HepG2 (cell line): ENCODE measurements around the gene REST. TPM values are rescaled to one million over a fixed set of nuclear protein-coding genes. Genes with fewer than 3 reads are reported as not detected.
A peak's percentile ranks its signal among the peaks of the same experiment; 100 is the strongest.

Experiments
- AFF4 ChIP-seq: sonication (generic); formaldehyde crosslinking; IDR thresholded peaks from 2 replicates; pipeline ENCODE4 v1.4.0; 2020; ENCODE audit warnings: missing genetic modification reagents
- CREB3 ChIP-seq: sonication (generic); formaldehyde crosslinking; IDR thresholded peaks from 2 replicates; pipeline ENCODE4 v1.5.0; 2020; ENCODE audit warnings: missing genetic modification reagents
- DMAP1 ChIP-seq: IDR thresholded peaks from 2 replicates; pipeline ENCODE4 v1.6.1; 2016
- ELF1 ChIP-seq: sonication (generic); formaldehyde crosslinking; IDR thresholded peaks from 2 replicates; pipeline ENCODE4 v1.4.0; 2020; ENCODE audit warnings: missing genetic modification reagents
- GLMP ChIP-seq: sonication (generic); formaldehyde crosslinking; IDR thresholded peaks from 2 replicates; pipeline ENCODE4 v1.9.0; 2021; ENCODE audit warnings: missing genetic modification reagents, mild to moderate bottlenecking, borderline replicate concordance
- HMGXB4 ChIP-seq, 2 experiments: sonication (generic) in 1 of 2; formaldehyde crosslinking in 1 of 2; IDR thresholded peaks; 2 replicates each; pipeline versions ENCODE4 v1.4.0 to v1.6.1; 2018 to 2020; ENCODE audit warnings: missing genetic modification reagents in 2 of 2, borderline replicate concordance in 1 of 2, low read depth in 1 of 2, mild to moderate bottlenecking in 1 of 2, missing biosample characterization in 1 of 2
- IKZF5 ChIP-seq: IDR thresholded peaks from 2 replicates; pipeline ENCODE4 v1.6.1; 2018; ENCODE audit warnings: missing genetic modification reagents, mild to moderate bottlenecking, missing compliant biosample characterization
- KAT8 ChIP-seq: IDR thresholded peaks from 2 replicates; pipeline ENCODE4 v1.6.1; 2016; ENCODE audit warnings: missing genetic modification reagents, missing compliant biosample characterization
- NR2F6 ChIP-seq, 2 experiments: IDR thresholded peaks; 2 replicates each; pipeline ENCODE4 v1.6.1; 2016; ENCODE audit warnings: antibody characterized with exemption in 1 of 2, mild to moderate bottlenecking in 1 of 2
- PHF21A ChIP-seq: sonication (generic); formaldehyde crosslinking; IDR thresholded peaks from 2 replicates; pipeline ENCODE4 v1.5.0; 2020; ENCODE audit warnings: mild to moderate bottlenecking, missing genetic modification reagents
- RAD51 ChIP-seq: fragments of 450-650 bp; IDR thresholded peaks from 2 replicates; pipeline ENCODE4 v1.6.1; 2016; ENCODE audit warnings: borderline replicate concordance
- REPIN1 ChIP-seq: sonication (generic); formaldehyde crosslinking; IDR thresholded peaks from 2 replicates; pipeline ENCODE4 v1.8.0; 2022; ENCODE audit warnings: missing genetic modification reagents, low read depth, mild to moderate bottlenecking, borderline replicate concordance
- SAP130 ChIP-seq: IDR thresholded peaks from 2 replicates; pipeline ENCODE4 v1.6.1; 2016; ENCODE audit warnings: low read depth
- SMAD9 ChIP-seq: sonication (generic); formaldehyde crosslinking; IDR thresholded peaks from 2 replicates; pipeline ENCODE4 v1.5.1; 2020; ENCODE audit warnings: mild to moderate bottlenecking, missing genetic modification reagents
- TAF1 ChIP-seq: sonication (generic); formaldehyde crosslinking; IDR thresholded peaks from 2 replicates; pipeline ENCODE4 v1.4.0; 2020; ENCODE audit warnings: missing genetic modification reagents
- TBX2 ChIP-seq: sonication (generic); formaldehyde crosslinking; IDR thresholded peaks from 2 replicates; pipeline ENCODE4 v1.5.0; 2020; ENCODE audit warnings: missing genetic modification reagents, mild to moderate bottlenecking, borderline replicate concordance
- ZNF567 ChIP-seq: sonication (generic); formaldehyde crosslinking; IDR thresholded peaks from 2 replicates; pipeline ENCODE4 v1.8.1; 2023; ENCODE audit warnings: mild to moderate bottlenecking, missing genetic modification reagents, borderline replicate concordance
- ZNF605 ChIP-seq: sonication (generic); formaldehyde crosslinking; IDR thresholded peaks from 2 replicates; pipeline ENCODE4 v1.8.0; 2022; ENCODE audit warnings: mild to moderate bottlenecking, missing genetic modification reagents
- ZNF747 ChIP-seq: sonication (generic); formaldehyde crosslinking; IDR thresholded peaks from 2 replicates; pipeline ENCODE4 v1.8.1; 2023; ENCODE audit warnings: missing genetic modification reagents, mild to moderate bottlenecking, borderline replicate concordance
- ZNF883 ChIP-seq: sonication (generic); formaldehyde crosslinking; IDR thresholded peaks from 2 replicates; pipeline ENCODE4 v1.5.1; 2020; ENCODE audit warnings: mild to moderate bottlenecking, missing genetic modification reagents; ENCODE audit errors: not compliant biosample characterization
- polyA plus RNA-seq, 8 experiments: library from polyadenylated mRNA; depleted of rRNA in 3 of 8; stranded (reverse) in 7 of 8; unstranded in 1 of 8; fragments of >200 nt; fragmentation: Illumina TruSeq in 4 of 8; extraction: Trizol in 4 of 8; gene quantifications; 2 replicates each; pipeline versions ENCODE4 v1.2.1 to v1.2.3, GENCODE V29; 2011 to 2016; ENCODE audit warnings: low read depth in 4 of 8, missing spikeins in 1 of 8, mixed read lengths in 1 of 8; ENCODE audit not compliant: insufficient read depth in 1 of 8
- total RNA-seq, 5 experiments: library from RNA; depleted of rRNA; stranded (reverse); fragments of >200 nt; fragmentation: Illumina TruSeq; extraction: Trizol; gene quantifications; 2 replicates each; pipeline ENCODE4 v1.2.3, GENCODE V29; 2016; ENCODE audit warnings: low read depth in 1 of 5

Gene REST
- total and polyA plus RNA-seq, 2 of the 13 experiments (the other 11 are each of a cell fraction or from before 2014, with no cell fraction given): 12.7 to 22.4 TPM

GRCh38 chr4:56977321-56978012, 69.8 kb downstream of the REST start, which contains the start of gene NOA1 (continued):
- TF ChIP-seq GLMP (CRISPR knock-in tag): no peak
- peak; percentile 49; the same call in 1 of the 2 replicates for TF ChIP-seq KAT8 (CRISPR knock-in tag)
- TF ChIP-seq ZNF883: peak; percentile 10
- TF ChIP-seq ZNF567 (CRISPR knock-in tag): no peak; the same call in 1 of the 2 replicates
- 0 out of 2 replicates have a peak, but pooled peaks have one; percentile 66 for TF ChIP-seq REPIN1
- 0 out of 2 replicates have a peak, but pooled peaks have one; percentile 64 for TF ChIP-seq AFF4
- TF ChIP-seq CREB3 (CRISPR knock-in tag): 0 out of 2 replicates have a peak, but pooled peaks have one; percentile 19
- peak; percentile 57; the same call in 1 of the 2 replicates for TF ChIP-seq ZNF747 (CRISPR knock-in tag)
- 0 out of 2 replicates have a peak, but pooled peaks have one; percentile 21 for TF ChIP-seq IKZF5
- TF ChIP-seq SMAD9 (CRISPR knock-in tag): peak; percentile 40; the same call in 1 of the 2 replicates
- peak in 1 of 2 experiments; percentile 62; a peak in 2 of 4 replicates for TF ChIP-seq HMGXB4 (CRISPR knock-in tag; IDR thresholded peaks at IDR 0.05; ENCODE audit: borderline replicate concordance in 1 of 2, low read depth in 1 of 2)
- peak; percentile 87 for TF ChIP-seq ELF1
- TF ChIP-seq PHF21A (CRISPR knock-in tag): peak; percentile 79; the same call in 1 of the 2 replicates
- peak; percentile 75 for TF ChIP-seq TAF1 (CRISPR knock-in tag)
- TF ChIP-seq RAD51: no peak
- TF ChIP-seq SAP130 (CRISPR knock-in tag): peak; percentile 67
- peak; percentile 71; the same call in 1 of the 2 replicates for TF ChIP-seq DMAP1
- TF ChIP-seq ZNF605 (CRISPR knock-in tag): 0 out of 2 replicates have a peak, but pooled peaks have one; percentile 15
- TF ChIP-seq NR2F6 (IDR thresholded peaks at IDR 0.05): no peak
- 0 out of 2 replicates have a peak, but pooled peaks have one; percentile 36 for TF ChIP-seq NR2F6 (CRISPR knock-in tag; IDR thresholded peaks at IDR 0.05)
- TF ChIP-seq TBX2: peak; percentile 6; the same call in 1 of the 2 replicates
